Panc1 (cell line): ENCODE data around the gene HOMER2.

ENCODE experiments used
- CTCF ChIP-seq: fragments of 450-650 bp; IDR thresholded peaks from 2 replicates; pipeline ENCODE4 v1.5.1; 2017; ENCODE audit warnings: mild to moderate bottlenecking
- POLR2AphosphoS5 ChIP-seq: IDR thresholded peaks from 2 replicates; pipeline ENCODE4 v1.6.1; 2012; ENCODE audit warnings: mild to moderate bottlenecking, low read depth, low read length, moderate library complexity
- REST ChIP-seq, 2 experiments: IDR thresholded peaks; 2 replicates each; pipeline ENCODE4 v1.6.1; 2011 to 2012; ENCODE audit warnings: low read depth in 2 of 2, control low read depth in 1 of 2, low read length in 1 of 2, mild to moderate bottlenecking in 1 of 2, moderate library complexity in 1 of 2; ENCODE audit not compliant: insufficient read depth in 1 of 2

- TF ChIP-seq CTCF: no peak
- no peak for TF ChIP-seq REST (IDR thresholded peaks at IDR 0.05; ENCODE audit: insufficient read depth in 1 of 2, low read depth in 2 of 2, low read length in 1 of 2)
- TF ChIP-seq POLR2AphosphoS5: no peak
These were observed 79.4 kb downstream of the HOMER2 start for GRCh38 chr15:82873000-82873680.
